GM18517 (cell line): ENCODE measurements around the gene TUBGCP3.
"Not testable (repeated sequence)": the region's sequence is repeated elsewhere in the genome, so short reads cannot be mapped to it uniquely, and the experiment has no call there.

ENCODE experiments used
- ATAC-seq: cut with Tn5 transposase; IDR thresholded peaks from one replicate; pipeline ENCODE4 v1.9.1; 2021; ENCODE audit warnings: mild to moderate bottlenecking, moderate library complexity; ENCODE audit not compliant: unreplicated experiment

Gene TUBGCP3

GRCh38 chr13:112580211-112580610 is 7.7 kb downstream of the TUBGCP3 start:
- no peak for ATAC-seq

GRCh38 chr13:112579310-112579843 is 8.6 kb downstream of the TUBGCP3 start:
- no peak for ATAC-seq

- no peak for ATAC-seq
These were observed 11.2 kb downstream of the TUBGCP3 start for GRCh38 chr13:112576768-112577167.

GRCh38 chr13:112576191-112576590 is 11.8 kb downstream of the TUBGCP3 start:
- no peak for ATAC-seq

GRCh38 chr13:112575675-112576074 is 12.3 kb downstream of the TUBGCP3 start:
- ATAC-seq, result no peak

GRCh38 chr13:112574834-112575613 is 12.9 kb downstream of the TUBGCP3 start:
- ATAC-seq, result no peak

GRCh38 chr13:112574416-112574815 is 13.5 kb downstream of the TUBGCP3 start:
- no peak for ATAC-seq

GRCh38 chr13:112573710-112574109 is 14.2 kb downstream of the TUBGCP3 start:
- no peak for ATAC-seq

- ATAC-seq, result no peak
These were observed 15.6 kb downstream of the TUBGCP3 start for GRCh38 chr13:112572366-112572765.

GRCh38 chr13:112569821-112570220 is 18.1 kb downstream of the TUBGCP3 start:
- ATAC-seq, result no peak

GRCh38 chr13:112567161-112567862 is 20.6 kb downstream of the TUBGCP3 start:
- no peak for ATAC-seq

- no peak for ATAC-seq
These were observed 25.1 kb downstream of the TUBGCP3 start for GRCh38 chr13:112562786-112563383.

- ATAC-seq, result no peak
These were observed 25.7 kb downstream of the TUBGCP3 start for GRCh38 chr13:112562254-112562653.

GRCh38 chr13:112561478-112561877 is 26.5 kb downstream of the TUBGCP3 start:
- ATAC-seq, result no peak

GRCh38 chr13:112558696-112559418 is 29.1 kb downstream of the TUBGCP3 start:
- ATAC-seq, result no peak

- no peak for ATAC-seq
These were observed 31.4 kb downstream of the TUBGCP3 start for GRCh38 chr13:112556600-112556999.

GRCh38 chr13:112554214-112554850 is 33.6 kb downstream of the TUBGCP3 start:
- no peak for ATAC-seq

- not testable (repeated sequence) for ATAC-seq
These were observed 39.0 kb downstream of the TUBGCP3 start for GRCh38 chr13:112548975-112549374.

GRCh38 chr13:112545856-112546255 is 42.1 kb downstream of the TUBGCP3 start:
- ATAC-seq, result no peak
